ENCODE data around the gene UNC93B1.
A peak's percentile ranks its signal among the peaks of the same experiment; 100 is the strongest.
"Not testable (repeated sequence)": the region's sequence is repeated elsewhere in the genome, so short reads cannot be mapped to it uniquely, and the experiment has no call there.

Gene UNC93B1

DNA sequence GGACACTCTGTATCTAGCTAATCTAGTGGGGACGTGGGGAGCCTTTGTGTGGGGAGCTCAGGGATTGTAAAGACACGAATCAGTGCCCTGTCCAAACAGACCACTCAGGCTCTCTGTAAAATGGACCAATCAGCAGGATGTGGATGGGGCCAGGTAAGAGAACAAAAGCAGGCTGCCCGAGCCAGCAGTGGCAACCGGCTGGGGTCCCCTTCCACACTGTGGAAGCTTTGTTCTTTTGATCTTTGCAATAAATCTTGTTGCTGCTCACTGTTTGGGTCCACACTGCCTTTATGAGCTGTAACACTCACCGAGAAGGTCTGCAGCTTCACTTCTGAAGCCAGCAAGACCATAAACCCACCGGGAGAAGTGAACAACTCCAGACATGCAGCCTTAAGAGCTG, 40.0 kb downstream of the UNC93B1 start:
- not testable (repeated sequence) for H3K9me3 ChIP-seq; H3K4me1 ChIP-seq (ENCODE audit: control insufficient read depth in 1 of 2, insufficient read depth in 1 of 2, low read depth in 1 of 2, low read length in 1 of 2); H3K27ac ChIP-seq; H3K4me3 ChIP-seq (ENCODE audit: low read depth in 1 of 2, low read length in 1 of 2); H3K36me3 ChIP-seq
- H3K27me3 ChIP-seq: peaks cover 42% of the 10 kb centered on the region

GRCh38 chr11:67963217-67963616, 40.7 kb downstream of the UNC93B1 start:
- not testable (repeated sequence) for H3K4me3 ChIP-seq (ENCODE audit: low read depth in 1 of 2, low read length in 1 of 2); H3K4me1 ChIP-seq (ENCODE audit: control insufficient read depth in 1 of 2, insufficient read depth in 1 of 2, low read depth in 1 of 2, low read length in 1 of 2); H3K27ac ChIP-seq; H3K36me3 ChIP-seq; H3K9me3 ChIP-seq
- peaks cover 49% of the 10 kb centered on the region for H3K27me3 ChIP-seq

GRCh38 chr11:67956236-67956635, 47.7 kb downstream of the UNC93B1 start:
- H3K9me3 ChIP-seq; H3K27ac ChIP-seq; H3K4me1 ChIP-seq (ENCODE audit: control insufficient read depth in 1 of 2, insufficient read depth in 1 of 2, low read depth in 1 of 2, low read length in 1 of 2); H3K36me3 ChIP-seq; H3K4me3 ChIP-seq (ENCODE audit: low read depth in 1 of 2, low read length in 1 of 2): not testable (repeated sequence)
- H3K27me3 ChIP-seq: peaks cover 94% of the 10 kb centered on the region

GRCh38 chr11:67955461-67956007, 48.4 kb downstream of the UNC93B1 start:
- not testable (repeated sequence) for H3K9me3 ChIP-seq; H3K36me3 ChIP-seq; H3K4me1 ChIP-seq (ENCODE audit: control insufficient read depth in 1 of 2, insufficient read depth in 1 of 2, low read depth in 1 of 2, low read length in 1 of 2); H3K27ac ChIP-seq
- peak overlapping the region; percentile 44 to 65 for H3K4me3 ChIP-seq (ENCODE audit: low read depth in 1 of 2, low read length in 1 of 2)
- TF ChIP-seq, protein P1, sequence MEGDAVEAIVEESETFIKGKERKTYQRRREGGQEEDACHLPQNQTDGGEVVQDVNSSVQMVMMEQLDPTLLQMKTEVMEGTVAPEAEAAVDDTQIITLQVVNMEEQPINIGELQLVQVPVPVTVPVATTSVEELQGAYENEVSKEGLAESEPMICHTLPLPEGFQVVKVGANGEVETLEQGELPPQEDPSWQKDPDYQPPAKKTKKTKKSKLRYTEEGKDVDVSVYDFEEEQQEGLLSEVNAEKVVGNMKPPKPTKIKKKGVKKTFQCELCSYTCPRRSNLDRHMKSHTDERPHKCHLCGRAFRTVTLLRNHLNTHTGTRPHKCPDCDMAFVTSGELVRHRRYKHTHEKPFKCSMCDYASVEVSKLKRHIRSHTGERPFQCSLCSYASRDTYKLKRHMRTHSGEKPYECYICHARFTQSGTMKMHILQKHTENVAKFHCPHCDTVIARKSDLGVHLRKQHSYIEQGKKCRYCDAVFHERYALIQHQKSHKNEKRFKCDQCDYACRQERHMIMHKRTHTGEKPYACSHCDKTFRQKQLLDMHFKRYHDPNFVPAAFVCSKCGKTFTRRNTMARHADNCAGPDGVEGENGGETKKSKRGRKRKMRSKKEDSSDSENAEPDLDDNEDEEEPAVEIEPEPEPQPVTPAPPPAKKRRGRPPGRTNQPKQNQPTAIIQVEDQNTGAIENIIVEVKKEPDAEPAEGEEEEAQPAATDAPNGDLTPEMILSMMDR (IDR thresholded peaks at IDR 0.05): peak; percentile 80
- peaks cover 91% of the 10 kb centered on the region for H3K27me3 ChIP-seq

DNA sequence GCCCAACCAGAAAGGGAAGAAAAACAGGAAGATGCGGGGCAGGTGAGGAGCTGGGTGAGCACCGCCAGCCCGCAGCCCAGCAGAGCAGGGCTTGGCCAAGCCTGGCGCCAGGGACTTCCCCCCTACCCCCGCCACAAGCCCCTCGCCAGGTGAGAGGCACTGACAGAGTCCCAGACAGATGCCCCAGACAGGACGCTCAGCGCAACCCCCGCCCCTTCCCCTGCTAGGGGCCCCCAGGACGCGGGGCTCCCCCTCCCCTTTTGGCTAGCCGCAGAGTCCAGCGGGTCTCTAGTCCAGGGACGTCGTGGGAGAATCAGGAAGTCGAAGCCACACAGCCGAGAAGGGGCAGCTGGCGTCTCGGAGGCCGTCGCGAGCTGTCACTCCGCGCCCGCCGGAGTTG, 48.9 kb downstream of the UNC93B1 start:
- Histone ChIP-seq H3K27me3 (peaks cover 88% of the 10 kb centered on the region), H3K4me3 (ENCODE audit: low read depth in 1 of 2, low read length in 1 of 2) (peak overlapping the region in 1 of 2 experiments; percentile 65)
- not testable (repeated sequence) for H3K4me1 ChIP-seq (ENCODE audit: control insufficient read depth in 1 of 2, insufficient read depth in 1 of 2, low read depth in 1 of 2, low read length in 1 of 2); H3K9me3 ChIP-seq; H3K27ac ChIP-seq; H3K36me3 ChIP-seq

- H3K27me3 ChIP-seq: peaks cover 81% of the 10 kb centered on the region
- not testable (repeated sequence) for H3K9me3 ChIP-seq; H3K36me3 ChIP-seq; H3K27ac ChIP-seq; H3K4me1 ChIP-seq (ENCODE audit: control insufficient read depth in 1 of 2, insufficient read depth in 1 of 2, low read depth in 1 of 2, low read length in 1 of 2); H3K4me3 ChIP-seq (ENCODE audit: low read depth in 1 of 2, low read length in 1 of 2)
Measured at GRCh38 chr11:67954251-67954650, 49.6 kb downstream of the UNC93B1 start.

GRCh38 chr11:67950705-67951104, 53.2 kb downstream of the UNC93B1 start:
- not testable (repeated sequence) for H3K27ac ChIP-seq; H3K4me1 ChIP-seq (ENCODE audit: control insufficient read depth in 1 of 2, insufficient read depth in 1 of 2, low read depth in 1 of 2, low read length in 1 of 2); H3K4me3 ChIP-seq (ENCODE audit: low read depth in 1 of 2, low read length in 1 of 2); H3K9me3 ChIP-seq; H3K36me3 ChIP-seq
- peaks cover 46% of the 10 kb centered on the region for H3K27me3 ChIP-seq

DNA sequence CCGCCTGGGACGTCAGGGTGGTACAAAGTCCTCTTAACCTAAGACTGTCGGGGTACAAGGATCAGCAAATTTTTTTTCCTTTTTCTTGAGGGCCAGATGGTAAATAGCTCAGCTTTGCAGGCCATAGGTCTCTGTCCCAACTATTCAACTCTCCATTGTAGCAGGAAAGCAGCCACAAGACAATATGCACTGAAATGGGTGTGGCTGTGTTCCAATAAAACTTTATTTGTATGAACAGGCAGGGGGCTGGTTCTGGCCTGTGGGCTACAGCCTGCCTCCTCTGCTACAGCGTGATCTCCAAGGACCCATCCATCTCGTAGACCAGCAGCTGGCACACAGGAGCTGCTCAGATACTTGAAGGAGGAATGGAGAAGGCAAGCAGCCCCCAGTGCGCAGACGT, 56.1 kb downstream of the UNC93B1 start:
- not testable (repeated sequence) for H3K4me1 ChIP-seq (ENCODE audit: control insufficient read depth in 1 of 2, insufficient read depth in 1 of 2, low read depth in 1 of 2, low read length in 1 of 2); H3K27ac ChIP-seq

DNA sequence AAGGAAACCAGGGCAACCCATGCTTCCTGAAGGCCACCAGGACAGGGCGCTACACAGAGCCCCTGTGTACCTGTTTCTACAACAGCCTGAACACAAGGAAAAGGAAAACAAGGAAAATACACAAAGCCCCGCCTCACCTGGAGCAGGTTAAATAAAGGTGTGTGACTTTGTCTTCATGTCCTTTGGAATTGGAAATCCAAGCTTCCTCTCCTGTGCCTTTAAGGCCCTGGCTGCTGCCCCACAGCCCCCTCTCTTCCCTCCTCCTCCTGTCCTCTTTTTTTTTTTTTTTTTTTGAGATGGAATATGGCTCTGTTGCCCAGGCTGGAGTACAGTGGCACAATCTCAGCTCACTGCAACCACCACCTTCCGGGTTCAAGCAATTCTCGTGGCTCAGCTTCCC, 57.5 kb downstream of the UNC93B1 start:
- not testable (repeated sequence) for H3K36me3 ChIP-seq; H3K9me3 ChIP-seq; H3K27me3 ChIP-seq; H3K4me3 ChIP-seq (ENCODE audit: low read depth in 1 of 2, low read length in 1 of 2); H3K27ac ChIP-seq; H3K4me1 ChIP-seq (ENCODE audit: control insufficient read depth in 1 of 2, insufficient read depth in 1 of 2, low read depth in 1 of 2, low read length in 1 of 2)

More for the DNA sequence above, 56.1 kb downstream of the UNC93B1 start:
- H3K4me3 ChIP-seq (ENCODE audit: low read depth in 1 of 2, low read length in 1 of 2); H3K36me3 ChIP-seq; H3K9me3 ChIP-seq: not testable (repeated sequence)
- peaks cover 16% of the 10 kb centered on the region for H3K27me3 ChIP-seq

DNA sequence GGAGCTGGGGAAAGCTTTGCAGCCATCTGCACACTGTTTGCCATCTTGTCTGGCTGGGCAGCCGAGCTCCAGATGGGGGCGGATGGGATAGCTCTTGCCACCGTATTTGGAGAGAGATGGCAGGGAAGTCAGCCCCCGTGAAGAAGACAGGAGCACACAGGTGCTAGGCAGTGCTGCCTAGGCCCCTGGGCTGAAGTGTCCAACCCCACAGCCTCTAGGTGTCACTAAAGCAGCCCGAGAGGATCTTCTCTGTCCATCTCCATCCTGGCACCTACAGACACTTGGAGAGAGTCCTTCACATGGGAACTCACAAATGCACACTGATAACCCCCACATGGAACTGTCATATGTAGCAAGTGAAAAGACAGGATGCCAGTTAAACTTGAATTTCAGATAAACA, 60.5 kb downstream of the UNC93B1 start:
- H3K9me3 ChIP-seq; H3K4me3 ChIP-seq (ENCODE audit: low read depth in 1 of 2, low read length in 1 of 2); H3K27ac ChIP-seq; H3K36me3 ChIP-seq; H3K27me3 ChIP-seq; H3K4me1 ChIP-seq (ENCODE audit: control insufficient read depth in 1 of 2, insufficient read depth in 1 of 2, low read depth in 1 of 2, low read length in 1 of 2): not testable (repeated sequence)
